Gastroesophageal sphincter (tissue), 3 donors: Measurements from ENCODE around the gene ATG14.

Experiments used
- EP300 ChIP-seq: sonication (generic); formaldehyde crosslinking; IDR thresholded peaks from one replicate; pipeline ENCODE4 v1.6.1; 2017; ENCODE audit warnings: antibody characterized with exemption, mild to moderate bottlenecking
- POLR2A ChIP-seq, 2 donors: fragments of 450-650 bp; IDR thresholded peaks; one replicate each; pipeline ENCODE4 v1.6.1; 2017; ENCODE audit warnings: antibody characterized with exemption in 2 of 2, mild to moderate bottlenecking in 2 of 2, moderate library complexity in 1 of 2
- TF ChIP-seq, protein P1 (sequence below), 4 experiments: fragments of 200-600 bp in 2 of 4; fragments of 450-650 bp in 2 of 4; sonication (generic) in 1 of 4; IDR thresholded peaks; one replicate each; pipeline ENCODE4 v1.5.1; 2017 to 2019; ENCODE audit warnings: antibody characterized with exemption in 4 of 4, mild to moderate bottlenecking in 2 of 4, moderate library complexity in 2 of 4

DNA sequence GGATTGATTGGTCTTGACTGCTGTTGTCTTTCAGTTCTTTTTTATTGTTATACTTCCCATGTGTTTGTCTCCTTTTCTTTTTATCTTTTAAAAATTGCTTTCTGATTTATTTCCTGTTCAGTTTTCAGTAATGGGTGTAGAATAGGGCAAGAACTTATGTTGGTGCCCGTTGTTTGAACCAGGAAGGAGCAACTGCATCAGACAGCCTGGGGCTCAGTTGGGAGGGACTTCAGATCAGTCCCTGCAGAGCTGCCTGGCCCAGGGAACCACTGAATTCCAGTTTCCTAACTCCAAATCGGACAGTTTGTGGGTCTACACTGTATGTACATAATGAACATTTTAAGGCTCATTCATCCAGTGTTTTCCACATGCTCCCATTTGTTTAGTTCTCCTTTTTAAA is 75.5 kb downstream of the ATG14 start:
- no peak for TF ChIP-seq POLR2A (IDR thresholded peaks at IDR 0.05)
- TF ChIP-seq, protein P1, sequence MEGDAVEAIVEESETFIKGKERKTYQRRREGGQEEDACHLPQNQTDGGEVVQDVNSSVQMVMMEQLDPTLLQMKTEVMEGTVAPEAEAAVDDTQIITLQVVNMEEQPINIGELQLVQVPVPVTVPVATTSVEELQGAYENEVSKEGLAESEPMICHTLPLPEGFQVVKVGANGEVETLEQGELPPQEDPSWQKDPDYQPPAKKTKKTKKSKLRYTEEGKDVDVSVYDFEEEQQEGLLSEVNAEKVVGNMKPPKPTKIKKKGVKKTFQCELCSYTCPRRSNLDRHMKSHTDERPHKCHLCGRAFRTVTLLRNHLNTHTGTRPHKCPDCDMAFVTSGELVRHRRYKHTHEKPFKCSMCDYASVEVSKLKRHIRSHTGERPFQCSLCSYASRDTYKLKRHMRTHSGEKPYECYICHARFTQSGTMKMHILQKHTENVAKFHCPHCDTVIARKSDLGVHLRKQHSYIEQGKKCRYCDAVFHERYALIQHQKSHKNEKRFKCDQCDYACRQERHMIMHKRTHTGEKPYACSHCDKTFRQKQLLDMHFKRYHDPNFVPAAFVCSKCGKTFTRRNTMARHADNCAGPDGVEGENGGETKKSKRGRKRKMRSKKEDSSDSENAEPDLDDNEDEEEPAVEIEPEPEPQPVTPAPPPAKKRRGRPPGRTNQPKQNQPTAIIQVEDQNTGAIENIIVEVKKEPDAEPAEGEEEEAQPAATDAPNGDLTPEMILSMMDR (IDR thresholded peaks at IDR 0.05), result no peak
- no peak for TF ChIP-seq EP300
